HG03460 (cell line): ENCODE data around the gene MED9.
"Not testable (repeated sequence)": the region's sequence is repeated elsewhere in the genome, so short reads cannot be mapped to it uniquely, and the experiment has no call there.

Experiments
- ATAC-seq: cut with Tn5 transposase; IDR thresholded peaks from one replicate; pipeline ENCODE4 v1.9.1; 2021; ENCODE audit not compliant: unreplicated experiment

MED9 gene

DNA sequence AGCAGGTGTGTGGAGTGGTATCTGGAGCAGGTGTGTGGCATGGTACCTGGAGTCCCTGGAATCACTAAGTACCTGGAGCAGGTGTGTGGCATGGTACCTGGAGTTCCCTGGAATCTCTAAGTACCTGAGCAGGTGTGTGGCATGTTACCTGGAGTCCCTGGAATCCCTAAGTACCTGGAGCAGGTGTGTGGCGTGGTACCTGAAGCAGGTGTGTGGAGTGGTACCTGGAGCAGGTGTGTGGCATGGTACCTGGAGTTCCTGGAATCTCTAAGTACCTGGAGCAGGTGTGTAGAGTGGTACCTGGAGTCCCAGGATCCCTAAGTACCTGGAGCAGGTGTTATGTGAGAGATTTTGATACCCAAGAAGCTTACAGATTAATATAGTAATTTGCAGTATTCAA is 22.1 kb upstream of the MED9 start:
- not testable (repeated sequence) for ATAC-seq

- no peak for ATAC-seq
Measured at GRCh38 chr17:17455173-17455572, 21.6 kb upstream of the MED9 start.

DNA sequence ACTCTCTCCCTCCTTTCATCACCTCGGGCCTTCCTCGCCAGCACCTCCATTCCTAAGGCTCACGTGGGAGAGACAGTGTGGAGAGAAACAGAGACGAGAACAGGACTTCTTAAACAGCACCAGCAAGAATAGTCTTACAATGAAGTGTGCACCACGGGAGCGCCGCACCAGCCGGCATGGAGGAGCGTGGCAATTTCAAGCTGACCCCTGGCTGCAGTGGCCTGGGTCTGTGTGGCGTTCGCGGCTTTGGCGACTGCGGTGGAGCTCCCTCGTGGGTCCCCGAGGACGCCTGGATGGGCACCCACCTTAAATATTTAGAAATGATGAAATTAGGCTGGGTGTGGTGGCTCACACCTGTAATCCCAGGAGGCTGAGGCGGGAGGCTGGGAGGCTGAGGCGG is 20.5 kb upstream of the MED9 start:
- ATAC-seq: no peak

- no peak for ATAC-seq
Measured at GRCh38 chr17:17457680-17458079, 19.1 kb upstream of the MED9 start.

DNA sequence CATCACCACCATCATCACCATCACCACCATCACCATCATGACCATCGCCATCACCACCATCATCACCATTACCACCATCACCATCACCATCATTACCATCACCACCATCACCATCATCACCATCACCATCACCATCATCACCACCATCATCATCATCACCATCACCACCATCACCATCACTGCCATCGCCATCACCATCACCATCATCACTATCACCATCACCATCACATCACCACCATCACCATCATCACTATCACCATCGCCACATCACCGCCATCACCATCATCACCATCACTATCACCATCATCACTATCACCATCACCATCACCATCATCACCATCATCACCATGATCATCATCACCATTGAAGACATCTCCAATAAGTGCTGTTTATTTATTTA is 16.8 kb upstream of the MED9 start:
- ATAC-seq: no peak

- no peak for ATAC-seq
Measured at GRCh38 chr17:17462048-17462824, 14.6 kb upstream of the MED9 start.

- no peak for ATAC-seq
Measured at GRCh38 chr17:17463821-17464220, 13.0 kb upstream of the MED9 start.

DNA sequence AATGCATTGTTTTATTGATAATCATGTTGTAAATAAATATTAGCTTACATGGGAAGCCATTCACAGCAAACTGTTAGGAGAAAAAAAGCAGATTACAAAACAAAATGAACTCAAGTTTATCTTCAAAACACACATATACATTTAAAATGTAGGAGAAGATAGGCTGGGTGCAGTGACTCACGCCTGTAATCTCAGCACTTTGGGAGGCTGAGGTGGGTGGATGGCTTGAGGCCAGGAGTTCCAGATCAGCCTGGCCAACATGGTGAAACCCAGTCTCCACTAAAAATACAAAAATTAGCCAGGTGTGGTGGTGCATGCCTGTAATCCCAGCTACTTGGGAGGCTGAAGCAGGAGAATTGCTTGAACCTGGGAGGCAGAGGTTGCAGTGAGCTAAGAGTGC is 10.9 kb upstream of the MED9 start:
- not testable (repeated sequence) for ATAC-seq

DNA sequence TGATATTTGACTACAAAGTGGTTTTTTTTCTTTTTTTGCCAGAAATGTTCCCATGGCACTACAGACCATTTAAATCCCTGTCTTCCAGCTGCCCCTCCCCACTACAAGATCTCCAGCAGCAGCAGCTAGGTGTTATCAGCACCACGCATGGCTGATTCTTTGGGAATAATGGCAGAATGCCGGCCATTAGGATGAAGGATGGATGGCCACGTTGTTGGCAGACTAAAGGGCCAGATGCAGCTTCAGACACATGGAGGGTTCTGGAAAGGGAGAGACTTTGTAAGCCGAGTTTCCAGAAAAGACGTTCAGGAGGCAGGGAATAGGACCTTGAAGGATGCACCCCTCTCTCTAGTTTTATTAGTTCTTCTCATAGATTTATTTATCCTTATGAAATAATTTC is 10.3 kb upstream of the MED9 start:
- no peak for ATAC-seq

DNA sequence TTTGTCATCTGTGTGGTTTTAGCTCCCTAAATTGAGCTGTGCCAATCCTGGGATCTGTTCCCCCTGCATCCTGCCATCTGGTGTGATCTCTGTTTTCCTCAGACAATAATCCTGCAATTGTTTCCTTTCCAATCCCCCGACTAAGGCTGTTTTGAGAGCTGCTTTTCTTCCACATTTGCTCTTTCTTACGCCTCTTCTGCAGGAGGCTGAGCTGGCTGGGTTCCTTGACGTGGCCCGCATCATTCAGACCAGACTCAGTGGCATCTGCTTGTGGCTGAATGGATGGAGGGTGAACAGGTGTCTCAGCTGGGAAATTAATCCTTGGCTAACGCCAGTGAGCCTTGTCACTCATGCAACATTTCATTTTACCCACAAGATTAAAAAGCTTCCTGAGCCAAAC is 9.8 kb upstream of the MED9 start:
- ATAC-seq: no peak

DNA sequence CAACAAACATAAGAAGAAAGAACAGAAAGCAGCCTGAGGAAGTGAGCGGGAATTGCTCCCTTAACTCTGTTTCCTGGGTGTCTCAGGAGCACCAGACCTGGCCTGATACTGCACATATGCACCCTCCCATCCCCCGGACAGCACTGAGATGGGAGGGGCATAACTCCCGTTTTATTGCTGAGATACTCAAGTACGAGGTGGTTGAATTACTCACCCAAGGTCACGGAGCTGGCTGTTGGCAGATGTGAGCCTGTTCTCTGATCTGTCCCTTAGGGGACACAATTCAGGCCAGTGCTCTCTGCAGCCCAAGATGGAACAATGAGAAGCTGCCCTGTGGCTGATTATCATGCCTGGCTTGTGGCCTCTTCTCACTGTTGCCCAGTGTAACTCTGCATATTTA is 9.1 kb upstream of the MED9 start:
- ATAC-seq: no peak

- ATAC-seq: no peak
Measured at GRCh38 chr17:17468217-17469010, 8.4 kb upstream of the MED9 start.

DNA sequence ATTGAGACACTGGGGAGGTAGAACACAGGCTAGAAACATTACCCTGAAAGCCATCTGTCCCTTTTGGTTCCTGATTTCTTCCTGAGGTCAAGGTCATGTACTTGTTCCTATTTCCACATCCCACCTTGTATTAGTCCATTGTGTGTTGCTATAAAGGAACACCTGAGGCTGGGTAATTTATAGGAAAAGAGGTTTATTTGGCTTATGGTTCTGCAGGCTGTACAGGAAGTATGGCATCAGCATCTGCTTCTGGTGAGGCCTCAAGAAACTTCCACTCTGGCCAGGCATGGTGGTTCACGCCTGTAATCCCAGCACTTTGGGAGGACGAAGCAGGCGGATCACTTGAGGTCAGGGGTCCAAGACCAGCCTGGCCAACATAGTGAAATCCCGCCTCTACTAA is 7.4 kb upstream of the MED9 start:
- ATAC-seq: no peak

DNA sequence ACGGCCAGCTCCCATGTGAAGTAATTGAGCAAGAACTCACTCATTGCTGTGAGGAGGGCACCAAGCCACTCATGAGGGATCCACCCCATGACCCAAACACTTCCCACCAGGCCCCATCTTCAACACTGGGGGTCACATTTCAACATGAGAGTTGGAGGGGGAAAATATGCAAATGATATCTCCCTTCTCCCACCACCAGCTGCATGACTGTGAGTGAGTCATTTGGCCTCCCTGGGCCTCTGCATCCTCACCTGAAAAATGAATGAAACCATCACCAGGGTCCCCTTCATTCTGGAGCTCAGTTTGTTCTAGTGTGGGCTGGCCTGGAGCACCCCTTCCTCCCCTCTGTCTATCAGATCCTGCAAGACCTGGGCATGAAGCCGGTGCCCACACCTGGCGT is 6.8 kb upstream of the MED9 start:
- no peak for ATAC-seq

DNA sequence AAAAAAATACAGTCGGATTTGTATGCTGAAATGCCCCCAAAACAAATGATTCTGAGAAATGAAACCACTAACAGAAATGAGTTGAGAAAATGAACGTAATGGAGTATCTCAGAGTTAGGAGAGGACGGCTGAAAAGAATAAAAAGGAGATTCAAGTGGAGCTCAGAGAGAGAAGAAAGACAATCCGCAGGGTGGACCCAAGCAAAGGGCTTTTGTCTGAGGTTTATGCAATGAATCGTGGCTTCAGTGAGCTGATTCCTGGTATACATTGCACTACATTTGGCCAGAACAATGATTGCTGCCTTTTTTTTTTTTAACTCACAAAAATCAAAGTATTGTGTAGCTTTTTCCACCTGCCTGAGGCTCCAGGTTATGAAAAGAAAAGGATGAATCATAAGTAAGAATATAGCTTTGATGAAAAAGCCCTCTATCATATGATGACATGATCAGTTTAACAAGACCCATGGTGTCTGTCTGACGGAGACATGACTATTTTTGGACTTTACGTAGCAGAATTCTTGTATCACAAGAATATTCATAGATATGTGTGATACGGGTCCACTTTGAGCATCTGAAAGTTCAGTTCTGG is 4.4 kb upstream of the MED9 start:
- no peak for ATAC-seq

GRCh38 chr17:17474341-17474740 is 2.5 kb upstream of the MED9 start:
- ATAC-seq: no peak

- ATAC-seq: no peak
Measured at GRCh38 chr17:17479209-17479608, 2.4 kb downstream of the MED9 start.

DNA sequence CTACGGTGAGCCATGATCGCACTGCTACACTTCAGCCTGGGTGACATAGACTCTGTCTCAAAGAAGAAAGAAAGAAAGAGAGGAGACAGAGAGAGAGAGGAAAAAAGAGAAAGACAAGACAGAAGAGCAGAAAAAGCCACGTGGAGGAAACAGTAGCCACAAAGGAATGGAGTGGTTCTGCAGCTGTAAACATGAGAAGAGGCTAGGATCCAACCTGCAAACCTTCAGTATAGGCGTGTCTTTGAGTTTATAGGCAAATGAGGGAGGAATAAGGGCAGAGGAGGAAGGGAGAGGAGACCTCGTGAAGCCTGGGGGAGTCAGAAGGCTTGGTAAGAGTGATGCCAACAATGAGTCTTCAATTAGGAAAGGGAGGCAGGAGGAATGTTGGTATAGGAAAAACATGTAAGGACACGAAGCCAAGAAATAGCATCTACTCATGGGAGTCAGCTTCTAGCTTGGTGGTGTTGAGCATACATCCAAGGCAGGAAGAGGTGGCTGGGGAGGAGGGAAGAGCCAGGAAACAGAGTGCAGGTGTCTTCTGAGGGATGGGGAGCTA is 3.9 kb downstream of the MED9 start:
- ATAC-seq: no peak

- no peak for ATAC-seq
Measured at GRCh38 chr17:17481860-17482259, 5.1 kb downstream of the MED9 start.

DNA sequence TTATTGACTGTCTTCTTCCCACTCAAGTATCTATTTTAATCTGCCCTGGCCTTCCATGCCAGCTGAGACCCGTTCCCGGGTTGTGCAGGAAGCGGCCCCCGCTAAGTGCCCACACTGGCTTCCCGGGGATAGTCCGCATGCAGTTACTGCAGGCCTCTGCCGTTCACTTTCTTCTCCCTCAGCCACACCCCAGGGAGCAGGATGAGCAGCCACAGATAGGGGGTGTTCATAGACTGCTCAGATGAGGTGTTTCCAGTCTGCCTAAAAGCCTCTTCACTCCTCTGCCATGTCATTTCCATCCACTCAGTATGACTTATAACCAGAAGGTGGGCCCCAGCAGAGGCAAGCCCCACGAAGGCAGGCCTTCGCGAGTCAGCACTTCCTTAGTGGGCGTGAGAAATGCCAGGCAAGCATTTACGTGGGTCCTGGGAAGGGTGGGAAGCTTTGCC is 7.7 kb downstream of the MED9 start:
- ATAC-seq: no peak

GRCh38 chr17:17485420-17485819 is 8.6 kb downstream of the MED9 start:
- no peak for ATAC-seq

- not testable (repeated sequence) for ATAC-seq
Measured at GRCh38 chr17:17486416-17486815, 9.6 kb downstream of the MED9 start.
